ENCODE data around the gene NPTX1.
A peak's percentile ranks its signal among the peaks of the same experiment; 100 is the strongest.

The NPTX1 gene

GRCh38 chr17:80477647-80478478 lies 1.5 kb upstream of the NPTX1 start:
- peak in 1 of 2 donors; percentile 30 for DNase-seq

- DNase-seq: no peak
Observed at GRCh38 chr17:80476877-80477646, 655 bp upstream of the NPTX1 start.

- no peak for DNase-seq
Observed at GRCh38 chr17:80474961-80475909, 1.2 kb downstream of the NPTX1 start.

- DNase-seq: no peak
Observed at GRCh38 chr17:80474231-80474960, 2.0 kb downstream of the NPTX1 start.

GRCh38 chr17:80473701-80474100 lies 2.7 kb downstream of the NPTX1 start:
- DNase-seq: no peak

GRCh38 chr17:80472996-80473395 lies 3.4 kb downstream of the NPTX1 start:
- DNase-seq: no peak

GRCh38 chr17:80471922-80472321 lies 4.5 kb downstream of the NPTX1 start:
- DNase-seq: peak in 1 of 2 donors; percentile 32

- no peak for DNase-seq
Observed at GRCh38 chr17:80470603-80471002, 5.8 kb downstream of the NPTX1 start.

GRCh38 chr17:80469667-80470066 lies 6.7 kb downstream of the NPTX1 start:
- no peak for DNase-seq

GRCh38 chr17:80468781-80469493 lies 7.5 kb downstream of the NPTX1 start:
- DNase-seq: no peak

- no peak for DNase-seq
Observed at GRCh38 chr17:80468242-80468641, 8.2 kb downstream of the NPTX1 start.

- DNase-seq: no peak
Observed at GRCh38 chr17:80466188-80466705, 10.2 kb downstream of the NPTX1 start.

- no peak for DNase-seq
Observed at GRCh38 chr17:80465327-80465974, 11.0 kb downstream of the NPTX1 start.

GRCh38 chr17:80464486-80464885 lies 11.9 kb downstream of the NPTX1 start:
- DNase-seq: no peak

GRCh38 chr17:80463784-80464400 lies 12.5 kb downstream of the NPTX1 start:
- no peak for DNase-seq

- no peak for DNase-seq
Observed at GRCh38 chr17:80461528-80462160, 14.8 kb downstream of the NPTX1 start.

GRCh38 chr17:80460429-80460834 lies 16.0 kb downstream of the NPTX1 start:
- DNase-seq: no peak

GRCh38 chr17:80459234-80459633 lies 17.2 kb downstream of the NPTX1 start:
- DNase-seq: no peak

- no peak for DNase-seq
Observed at GRCh38 chr17:80458016-80458415, 18.4 kb downstream of the NPTX1 start.

Measured in activated CD4-positive, alpha-beta T cell treated with anti-CD3 and anti-CD28 coated beads for 4 hours (primary cell).